HepG2 (cell line): ENCODE data around the gene KRTCAP2. TPM values are rescaled to one million over a fixed set of nuclear protein-coding genes. Genes with fewer than 3 reads are reported as not detected.

Experiments
- AKAP8 ChIP-seq: sonication (generic); formaldehyde crosslinking; IDR thresholded peaks from 2 replicates; pipeline ENCODE4 v1.5.1; 2020; ENCODE audit warnings: mild to moderate bottlenecking, missing genetic modification reagents
- BORCS8-MEF2B ChIP-seq: sonication (generic); formaldehyde crosslinking; IDR thresholded peaks from 2 replicates; pipeline ENCODE4 v1.8.0; 2022; ENCODE audit warnings: mild to moderate bottlenecking, missing genetic modification reagents
- CREB1 ChIP-seq, 2 experiments: fragments of 450-650 bp in 1 of 2; IDR thresholded peaks; 2 replicates each; pipeline ENCODE4 v1.6.1; 2016 to 2017; ENCODE audit warnings: control low read depth in 1 of 2, mild to moderate bottlenecking in 1 of 2, missing compliant biosample characterization in 1 of 2, missing genetic modification characterization in 1 of 2
- ELF1 ChIP-seq: sonication (generic); formaldehyde crosslinking; IDR thresholded peaks from 2 replicates; pipeline ENCODE4 v1.4.0; 2020; ENCODE audit warnings: missing genetic modification reagents
- GATAD1 ChIP-seq: IDR thresholded peaks from 2 replicates; pipeline ENCODE4 v1.6.1; 2016; ENCODE audit warnings: missing genetic modification reagents, missing compliant biosample characterization
- IRF2 ChIP-seq: IDR thresholded peaks from 2 replicates; pipeline ENCODE4 v1.6.1; 2018; ENCODE audit warnings: missing genetic modification reagents, missing compliant biosample characterization
- ISL2 ChIP-seq: sonication (generic); formaldehyde crosslinking; IDR thresholded peaks from 2 replicates; pipeline ENCODE4 v1.5.0; 2020; ENCODE audit warnings: missing genetic modification reagents
- NR2F6 ChIP-seq, 2 experiments: IDR thresholded peaks; 2 replicates each; pipeline ENCODE4 v1.6.1; 2016; ENCODE audit warnings: antibody characterized with exemption in 1 of 2, mild to moderate bottlenecking in 1 of 2
- PATZ1 ChIP-seq: sonication (generic); formaldehyde crosslinking; IDR thresholded peaks from 2 replicates; pipeline ENCODE4 v1.4.0; 2020; ENCODE audit warnings: missing genetic modification reagents
- POGZ ChIP-seq: sonication (generic); formaldehyde crosslinking; IDR thresholded peaks from 2 replicates; pipeline ENCODE4 v1.4.0; 2020; ENCODE audit warnings: mild to moderate bottlenecking, missing genetic modification reagents
- RARA ChIP-seq: IDR thresholded peaks from 2 replicates; pipeline ENCODE4 v1.6.1; 2016; ENCODE audit warnings: missing genetic modification reagents, missing compliant biosample characterization
- RXRB ChIP-seq: IDR thresholded peaks from 2 replicates; pipeline ENCODE4 v1.6.1; 2016; ENCODE audit warnings: borderline replicate concordance, missing genetic modification reagents, missing compliant biosample characterization
- SAP130 ChIP-seq: IDR thresholded peaks from 2 replicates; pipeline ENCODE4 v1.6.1; 2016; ENCODE audit warnings: low read depth
- SIN3A ChIP-seq: IDR thresholded peaks from 2 replicates; pipeline ENCODE4 v1.6.1; 2011; ENCODE audit warnings: low read depth, mild to moderate bottlenecking, control low read depth, low read length, borderline replicate concordance
- SOX13 ChIP-seq, 3 experiments: fragments of 450-650 bp in 1 of 3; sonication (generic) in 1 of 3; formaldehyde crosslinking in 1 of 3; IDR thresholded peaks in 2 of 3; conservative IDR thresholded peaks in 1 of 3; 2 replicates each; pipeline versions ENCODE4 v1.5.0 to v1.6.1; 2016 to 2020; ENCODE audit warnings: antibody characterized with exemption in 1 of 3, mild to moderate bottlenecking in 1 of 3, missing compliant biosample characterization in 1 of 3, missing genetic modification reagents in 1 of 3, moderate library complexity in 1 of 3
- ZC3H4 ChIP-seq: sonication (generic); formaldehyde crosslinking; IDR thresholded peaks from 2 replicates; pipeline ENCODE4 v1.4.0; 2020; ENCODE audit warnings: missing genetic modification reagents, borderline replicate concordance
- ZNF276 ChIP-seq: sonication (generic); formaldehyde crosslinking; IDR thresholded peaks from 2 replicates; pipeline ENCODE4 v1.4.0; 2020; ENCODE audit warnings: mild to moderate bottlenecking, low read depth, missing genetic modification reagents
- ZNF503 ChIP-seq: sonication (generic); formaldehyde crosslinking; IDR thresholded peaks from 2 replicates; pipeline ENCODE4 v1.4.0; 2020; ENCODE audit warnings: missing genetic modification reagents
- ZNF552 ChIP-seq: sonication (generic); formaldehyde crosslinking; IDR thresholded peaks from 2 replicates; pipeline ENCODE4 v1.9.0; 2022; ENCODE audit warnings: missing genetic modification reagents, mild to moderate bottlenecking, borderline replicate concordance
- ZNF703 ChIP-seq: sonication (generic); formaldehyde crosslinking; IDR thresholded peaks from 2 replicates; pipeline ENCODE4 v1.5.1; 2020; ENCODE audit warnings: missing genetic modification reagents, mild to moderate bottlenecking, moderate library complexity, borderline replicate concordance
- ZNF788 ChIP-seq: sonication (generic); formaldehyde crosslinking; IDR thresholded peaks from 2 replicates; pipeline ENCODE4 v1.5.0; 2020; ENCODE audit warnings: mild to moderate bottlenecking, missing genetic modification reagents, borderline replicate concordance
- ZZZ3 ChIP-seq: sonication (generic); formaldehyde crosslinking; IDR thresholded peaks from 2 replicates; pipeline ENCODE4 v1.4.0; 2020; ENCODE audit warnings: missing genetic modification reagents, mild to moderate bottlenecking, borderline replicate concordance
- polyA plus RNA-seq, 8 experiments: library from polyadenylated mRNA; depleted of rRNA in 3 of 8; stranded (reverse) in 7 of 8; unstranded in 1 of 8; fragments of >200 nt; fragmentation: Illumina TruSeq in 4 of 8; extraction: Trizol in 4 of 8; gene quantifications; 2 replicates each; pipeline versions ENCODE4 v1.2.1 to v1.2.3, GENCODE V29; 2011 to 2016; ENCODE audit warnings: low read depth in 4 of 8, missing spikeins in 1 of 8, mixed read lengths in 1 of 8; ENCODE audit not compliant: insufficient read depth in 1 of 8
- total RNA-seq, 5 experiments: library from RNA; depleted of rRNA; stranded (reverse); fragments of >200 nt; fragmentation: Illumina TruSeq; extraction: Trizol; gene quantifications; 2 replicates each; pipeline ENCODE4 v1.2.3, GENCODE V29; 2016; ENCODE audit warnings: low read depth in 1 of 5
- TF ChIP-seq, protein P1 (sequence below): IDR thresholded peaks from 2 replicates; pipeline ENCODE4 v1.6.1; 2016

The KRTCAP2 gene
- total and polyA plus RNA-seq, 2 of the 13 experiments (the other 11 are each of a cell fraction or from before 2014, with no cell fraction given): 77.3 to 79.4 TPM

GRCh38 chr1:155128755-155129473, 44.2 kb downstream of the KRTCAP2 start (continued):
- peak; percentile 94 for TF ChIP-seq PATZ1
- peak; percentile 92 for TF ChIP-seq RARA (CRISPR knock-in tag)
- peak; percentile 73 for TF ChIP-seq GATAD1
- TF ChIP-seq ZNF503 (CRISPR knock-in tag): no peak
- 0 out of 2 replicates have a peak, but pooled peaks have one; percentile 83 for TF ChIP-seq ZZZ3 (CRISPR knock-in tag)
- TF ChIP-seq BORCS8-MEF2B (CRISPR knock-in tag): peak; percentile 18; the same call in 1 of the 2 replicates
- no peak for TF ChIP-seq CREB1 (IDR thresholded peaks at IDR 0.05)
- TF ChIP-seq CREB1 (CRISPR knock-in tag; IDR thresholded peaks at IDR 0.05): no peak
- TF ChIP-seq AKAP8: peak; percentile 98
- TF ChIP-seq SAP130 (CRISPR knock-in tag): peak; percentile 97
- peak; percentile 46; the same call in 1 of the 2 replicates for TF ChIP-seq ZNF788 (CRISPR knock-in tag)
- TF ChIP-seq, protein P1, sequence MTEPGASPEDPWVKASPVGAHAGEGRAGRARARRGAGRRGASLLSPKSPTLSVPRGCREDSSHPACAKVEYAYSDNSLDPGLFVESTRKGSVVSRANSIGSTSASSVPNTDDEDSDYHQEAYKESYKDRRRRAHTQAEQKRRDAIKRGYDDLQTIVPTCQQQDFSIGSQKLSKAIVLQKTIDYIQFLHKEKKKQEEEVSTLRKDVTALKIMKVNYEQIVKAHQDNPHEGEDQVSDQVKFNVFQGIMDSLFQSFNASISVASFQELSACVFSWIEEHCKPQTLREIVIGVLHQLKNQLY (CRISPR knock-in tag): peak; percentile 69; the same call in 1 of the 2 replicates
- TF ChIP-seq ZNF276 (CRISPR knock-in tag): peak; percentile 67; the same call in 1 of the 2 replicates
- no peak for TF ChIP-seq ZNF552 (CRISPR knock-in tag)
- peak; percentile 80; the same call in 1 of the 2 replicates for TF ChIP-seq SIN3A
- peak; percentile 20; the same call in 1 of the 2 replicates for TF ChIP-seq IRF2 (CRISPR knock-in tag)
- TF ChIP-seq ELF1 (CRISPR knock-in tag): peak; percentile 59
- TF ChIP-seq NR2F6 (IDR thresholded peaks at IDR 0.05): peak; percentile 77
- TF ChIP-seq NR2F6 (CRISPR knock-in tag; IDR thresholded peaks at IDR 0.05): peak; percentile 88
- TF ChIP-seq POGZ (CRISPR knock-in tag): peak; percentile 47; the same call in 1 of the 2 replicates
- 0 out of 2 replicates have a peak, but pooled peaks have one; percentile 52 for TF ChIP-seq ZNF703 (CRISPR knock-in tag)
- TF ChIP-seq ZC3H4 (CRISPR knock-in tag): peak; percentile 91; the same call in 1 of the 2 replicates
- no peak for TF ChIP-seq SOX13 (IDR thresholded peaks at IDR 0.05)
- TF ChIP-seq SOX13 (CRISPR knock-in tag; conservative IDR thresholded peaks at IDR 0.05 in 1 of 2, IDR thresholded peaks at IDR 0.05 in 1 of 2): peak in 1 of 2 experiments; percentile 74; a peak in 2 of 4 replicates
- peak; percentile 89 for TF ChIP-seq RXRB (CRISPR knock-in tag)
- TF ChIP-seq ISL2 (CRISPR knock-in tag): peak; percentile 31; the same call in 1 of the 2 replicates
